Panc1 (cell line): ENCODE results near the gene SYT17. TPM values are rescaled to one million over a fixed set of nuclear protein-coding genes. Genes with fewer than 3 reads are reported as not detected.

ENCODE experiments used
- ATAC-seq: fragments of 200-7000 bp; cut with Tn5 transposase; 2 replicates; pipeline ENCODE4 v1.9.1; 2020; ENCODE audit warnings: mild to moderate bottlenecking, moderate library complexity
- BruUV-seq: library from RNA; stranded (reverse); fragments of 400-500 nt; replicated peaks from 2 replicates; lab custom pipeline; 2021; lab: Mats Ljungman, UMichigan
- CTCF ChIA-PET: fragments of 300-600 bp; sonication (Branson Sonifier 250); formaldehyde crosslinking; loops from one replicate; lab custom pipeline; 2022; ENCODE audit warnings: antibody characterized with exemption; lab: Charles Lee
- POLR2A ChIA-PET: fragments of 300-600 bp; sonication (Branson Sonifier 250); formaldehyde crosslinking; loops from one replicate; lab custom pipeline; 2022; ENCODE audit warnings: antibody characterized with exemption; lab: Charles Lee
- DNase-seq: peaks from one replicate; pipeline ENCODE4 v3.0.0-alpha.2; 2010; ENCODE audit warnings: low read depth, low spot score
- H3K27ac ChIP-seq: 2 replicates; pipeline ENCODE4 v1.5.1; 2011; ENCODE audit warnings: mild to moderate bottlenecking, low read length, inconsistent platforms
- H3K27me3 ChIP-seq: fragments of 200-500 bp; sonication (Bioruptor generic); 2 replicates; pipeline ENCODE4 v1.6.0; 2014; ENCODE audit warnings: low read length, inconsistent platforms; ENCODE audit not compliant: control insufficient read depth, insufficient read depth
- H3K36me3 ChIP-seq: fragments of 200-500 bp; sonication (Bioruptor generic); 2 replicates; pipeline ENCODE4 v1.5.1; 2014; ENCODE audit warnings: inconsistent platforms, mild to moderate bottlenecking, low read length, moderate library complexity; ENCODE audit not compliant: control insufficient read depth, insufficient read depth
- H3K4me1 ChIP-seq: 2 replicates; pipeline ENCODE4 v1.5.1; 2011; ENCODE audit warnings: inconsistent platforms, mild to moderate bottlenecking, low read length, moderate library complexity; ENCODE audit not compliant: control insufficient read depth, insufficient read depth
- H3K4me3 ChIP-seq, 2 experiments: 2 replicates each; pipeline ENCODE4 v1.5.1; 2011 to 2012; ENCODE audit warnings: low read depth in 2 of 2, low read length in 2 of 2, mild to moderate bottlenecking in 2 of 2, inconsistent platforms in 1 of 2, moderate library complexity in 1 of 2
- H3K9me3 ChIP-seq: fragments of 200-500 bp; sonication (Bioruptor generic); 2 replicates; pipeline ENCODE4 v1.5.1; 2014; ENCODE audit warnings: low read depth, mild to moderate bottlenecking, inconsistent platforms, low read length, moderate library complexity; ENCODE audit not compliant: control insufficient read depth, insufficient read depth
- POLR2AphosphoS5 ChIP-seq: IDR thresholded peaks from 2 replicates; pipeline ENCODE4 v1.6.1; 2012; ENCODE audit warnings: mild to moderate bottlenecking, low read depth, low read length, moderate library complexity
- SIN3A ChIP-seq: IDR thresholded peaks from 2 replicates; pipeline ENCODE4 v1.6.1; 2012; ENCODE audit warnings: low read depth, mild to moderate bottlenecking, low read length, moderate library complexity, borderline replicate concordance; ENCODE audit not compliant: insufficient read depth
- TCF7L2 ChIP-seq: IDR thresholded peaks from 2 replicates; pipeline ENCODE4 v1.6.1; 2011; ENCODE audit warnings: mild to moderate bottlenecking, low read depth, low read length, inconsistent platforms
- in situ Hi-C: cut with HindIII; loops from 2 replicates; pipeline ENCODE4 v1.10.0; 2016; ENCODE audit warnings: low sequenced_read_pairs, low pct_unique_long_range_greater_than_20kb
- intact Hi-C: fragments of 100-400 bp; cut with micrococcal nuclease; formaldehyde crosslinking; loops from one replicate; pipeline ENCODE4 v1.10.0; 2022; ENCODE audit not compliant: unreplicated experiment
- total RNA-seq: library from RNA; stranded (reverse); gene quantifications from one replicate; pipeline ENCODE4 v1.2.1, GENCODE V29; 2021; ENCODE audit not compliant: unreplicated experiment
- TF ChIP-seq, protein P1 (sequence below): fragments of 450-650 bp; IDR thresholded peaks from 2 replicates; pipeline ENCODE4 v1.5.1; 2017; ENCODE audit warnings: mild to moderate bottlenecking
- TF ChIP-seq, protein P2 (sequence below), 2 experiments: IDR thresholded peaks; 2 replicates each; pipeline ENCODE4 v1.6.1; 2011 to 2012; ENCODE audit warnings: low read depth in 2 of 2, control low read depth in 1 of 2, low read length in 1 of 2, mild to moderate bottlenecking in 1 of 2, moderate library complexity in 1 of 2; ENCODE audit not compliant: insufficient read depth in 1 of 2

Gene SYT17
- total RNA-seq, 1 experiment from 2014 or later = 5.4 TPM

DNA sequence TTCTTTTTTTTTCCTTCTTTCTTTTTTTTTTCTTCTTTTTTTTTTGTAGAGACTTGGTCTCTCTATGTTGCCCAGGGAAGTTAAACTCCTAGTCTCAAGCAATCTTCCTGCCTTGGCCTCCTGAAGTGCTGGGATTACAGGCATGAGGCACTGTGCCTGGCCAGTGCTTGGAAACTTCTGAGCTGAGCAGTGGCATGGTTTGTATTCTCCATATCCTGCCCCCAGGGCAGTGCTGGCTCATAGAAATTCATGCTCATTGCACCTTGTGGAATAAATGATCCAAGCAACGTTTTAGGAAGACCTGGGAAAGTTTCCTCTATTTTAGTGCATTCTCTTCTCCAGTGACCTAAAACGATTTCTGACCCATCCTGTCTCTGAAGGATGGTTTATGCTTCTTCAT, 16.7 kb upstream of the SYT17 start:
- H3K4me1 ChIP-seq = no peaks in the 10 kb centered on the region
- no peak for TF ChIP-seq TCF7L2
- H3K27ac ChIP-seq = no peak overlapping the region
- ChIA-PET CTCF (interaction anchor here (0.5 to 0.6 kb wide), 3 partner anchors 12 to 41 kb away, joined by 3 to 5 read pairs (median 4); no protein-coding TSS in a partner anchor), POLR2A (interaction anchor here (0.6 kb wide), 1 partner anchor 10 kb away, joined by 3 read pairs; no protein-coding TSS in a partner anchor)
- no peak overlapping the region for H3K4me3 ChIP-seq
- no peaks in the 10 kb centered on the region for H3K36me3 ChIP-seq
- 0 out of 2 replicates have a peak, but pooled peaks cover 2% of the 10 kb centered on the region for H3K27me3 ChIP-seq
- in situ Hi-C loops (no loop called here), intact Hi-C loops (no loop called here)
- BruUV-seq = no TSS peak
- peaks cover 3% of the 10 kb centered on the region; the same call in 1 of the 2 replicates for H3K9me3 ChIP-seq
- DNase-seq (no peak), ATAC-seq (no peak; the same call in 1 of the 2 replicates)

DNA sequence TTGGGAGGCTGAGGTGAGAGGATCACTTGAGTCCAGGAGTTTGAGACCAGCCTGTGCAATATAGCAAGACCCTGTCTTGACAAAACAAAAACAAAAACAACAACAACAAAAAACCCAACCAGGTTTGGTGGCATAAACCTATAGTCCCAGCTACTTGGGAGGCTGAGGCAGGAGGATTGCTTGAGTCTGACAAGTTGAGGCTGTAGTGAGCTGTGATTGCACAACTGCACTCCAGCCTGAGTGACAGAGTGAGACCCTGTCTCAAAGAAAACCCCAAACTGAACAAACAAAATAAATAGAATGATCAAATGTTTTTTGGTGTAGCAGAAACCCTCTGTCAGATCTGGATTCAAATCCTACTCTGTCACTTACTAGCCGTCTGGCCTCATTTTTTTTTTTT, 16.0 kb upstream of the SYT17 start:
- in situ Hi-C loops = no loop called here
- TF ChIP-seq POLR2AphosphoS5 (no peak), SIN3A (no peak), TCF7L2 (no peak)
- TF ChIP-seq, protein P1, sequence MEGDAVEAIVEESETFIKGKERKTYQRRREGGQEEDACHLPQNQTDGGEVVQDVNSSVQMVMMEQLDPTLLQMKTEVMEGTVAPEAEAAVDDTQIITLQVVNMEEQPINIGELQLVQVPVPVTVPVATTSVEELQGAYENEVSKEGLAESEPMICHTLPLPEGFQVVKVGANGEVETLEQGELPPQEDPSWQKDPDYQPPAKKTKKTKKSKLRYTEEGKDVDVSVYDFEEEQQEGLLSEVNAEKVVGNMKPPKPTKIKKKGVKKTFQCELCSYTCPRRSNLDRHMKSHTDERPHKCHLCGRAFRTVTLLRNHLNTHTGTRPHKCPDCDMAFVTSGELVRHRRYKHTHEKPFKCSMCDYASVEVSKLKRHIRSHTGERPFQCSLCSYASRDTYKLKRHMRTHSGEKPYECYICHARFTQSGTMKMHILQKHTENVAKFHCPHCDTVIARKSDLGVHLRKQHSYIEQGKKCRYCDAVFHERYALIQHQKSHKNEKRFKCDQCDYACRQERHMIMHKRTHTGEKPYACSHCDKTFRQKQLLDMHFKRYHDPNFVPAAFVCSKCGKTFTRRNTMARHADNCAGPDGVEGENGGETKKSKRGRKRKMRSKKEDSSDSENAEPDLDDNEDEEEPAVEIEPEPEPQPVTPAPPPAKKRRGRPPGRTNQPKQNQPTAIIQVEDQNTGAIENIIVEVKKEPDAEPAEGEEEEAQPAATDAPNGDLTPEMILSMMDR = no peak
- TF ChIP-seq, protein P2, sequence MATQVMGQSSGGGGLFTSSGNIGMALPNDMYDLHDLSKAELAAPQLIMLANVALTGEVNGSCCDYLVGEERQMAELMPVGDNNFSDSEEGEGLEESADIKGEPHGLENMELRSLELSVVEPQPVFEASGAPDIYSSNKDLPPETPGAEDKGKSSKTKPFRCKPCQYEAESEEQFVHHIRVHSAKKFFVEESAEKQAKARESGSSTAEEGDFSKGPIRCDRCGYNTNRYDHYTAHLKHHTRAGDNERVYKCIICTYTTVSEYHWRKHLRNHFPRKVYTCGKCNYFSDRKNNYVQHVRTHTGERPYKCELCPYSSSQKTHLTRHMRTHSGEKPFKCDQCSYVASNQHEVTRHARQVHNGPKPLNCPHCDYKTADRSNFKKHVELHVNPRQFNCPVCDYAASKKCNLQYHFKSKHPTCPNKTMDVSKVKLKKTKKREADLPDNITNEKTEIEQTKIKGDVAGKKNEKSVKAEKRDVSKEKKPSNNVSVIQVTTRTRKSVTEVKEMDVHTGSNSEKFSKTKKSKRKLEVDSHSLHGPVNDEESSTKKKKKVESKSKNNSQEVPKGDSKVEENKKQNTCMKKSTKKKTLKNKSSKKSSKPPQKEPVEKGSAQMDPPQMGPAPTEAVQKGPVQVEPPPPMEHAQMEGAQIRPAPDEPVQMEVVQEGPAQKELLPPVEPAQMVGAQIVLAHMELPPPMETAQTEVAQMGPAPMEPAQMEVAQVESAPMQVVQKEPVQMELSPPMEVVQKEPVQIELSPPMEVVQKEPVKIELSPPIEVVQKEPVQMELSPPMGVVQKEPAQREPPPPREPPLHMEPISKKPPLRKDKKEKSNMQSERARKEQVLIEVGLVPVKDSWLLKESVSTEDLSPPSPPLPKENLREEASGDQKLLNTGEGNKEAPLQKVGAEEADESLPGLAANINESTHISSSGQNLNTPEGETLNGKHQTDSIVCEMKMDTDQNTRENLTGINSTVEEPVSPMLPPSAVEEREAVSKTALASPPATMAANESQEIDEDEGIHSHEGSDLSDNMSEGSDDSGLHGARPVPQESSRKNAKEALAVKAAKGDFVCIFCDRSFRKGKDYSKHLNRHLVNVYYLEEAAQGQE (IDR thresholded peaks at IDR 0.05; ENCODE audit: insufficient read depth in 1 of 2, low read depth in 2 of 2, low read length in 1 of 2) = no peak
- intact Hi-C loops = no loop called here
- 0 out of 2 replicates have a peak, but pooled peaks cover 2% of the 10 kb centered on the region for H3K27me3 ChIP-seq
- H3K4me3 ChIP-seq = no peak overlapping the region
- ChIA-PET CTCF (no interaction called here), POLR2A (interaction anchor here (0.6 kb wide), 1 partner anchor 9 kb away, joined by 3 read pairs; no protein-coding TSS in a partner anchor)
- H3K36me3 ChIP-seq = no peaks in the 10 kb centered on the region
- no peak overlapping the region for H3K27ac ChIP-seq
- H3K4me1 ChIP-seq = no peaks in the 10 kb centered on the region
- ATAC-seq = no peak
- BruUV-seq = no TSS peak
- peaks cover 3% of the 10 kb centered on the region; the same call in 1 of the 2 replicates for H3K9me3 ChIP-seq
- DNase-seq = no peak

DNA sequence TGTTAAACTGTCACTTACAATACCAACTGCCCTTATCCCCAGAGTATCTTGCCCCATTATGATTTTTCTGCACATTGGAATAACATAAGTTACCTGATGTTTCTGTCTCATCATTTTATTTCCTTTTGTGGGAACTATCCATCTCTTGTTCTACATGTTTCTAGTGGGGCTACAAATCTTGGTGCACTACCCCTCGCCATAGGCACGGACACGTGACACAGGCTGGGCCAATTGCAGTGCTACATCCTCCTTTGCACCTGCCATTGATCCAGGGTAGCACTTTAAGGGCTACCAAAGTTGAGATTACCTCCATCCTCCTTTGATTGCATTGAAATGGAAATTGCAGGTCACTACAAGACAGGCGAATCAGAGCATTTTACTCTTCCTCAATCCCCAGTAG, 14.2 kb upstream of the SYT17 start:
- BruUV-seq = no TSS peak
- Histone ChIP-seq H3K9me3 (no peaks in the 10 kb centered on the region), H3K27ac (no peak overlapping the region), H3K27me3 (no peaks in the 10 kb centered on the region), H3K36me3 (no peaks in the 10 kb centered on the region), H3K4me1 (no peaks in the 10 kb centered on the region), H3K4me3 (no peak overlapping the region)
- no peak for TF ChIP-seq SIN3A
- in situ Hi-C loops = no loop called here
- ATAC-seq (peak; percentile 63; the same call in 1 of the 2 replicates), DNase-seq (no peak)
- intact Hi-C loops = no loop called here
- ChIA-PET CTCF (no interaction called here), POLR2A (interaction anchor here (0.7 kb wide), 1 partner anchor 15 kb away, joined by 3 read pairs; no protein-coding TSS in a partner anchor)
